Measurements from ENCODE around the gene RPL21.

- no peak for TF ChIP-seq POLR2AphosphoS5 (IDR thresholded peaks at IDR 0.05; ENCODE audit: low read depth, low read length)
- TF ChIP-seq, protein P1, sequence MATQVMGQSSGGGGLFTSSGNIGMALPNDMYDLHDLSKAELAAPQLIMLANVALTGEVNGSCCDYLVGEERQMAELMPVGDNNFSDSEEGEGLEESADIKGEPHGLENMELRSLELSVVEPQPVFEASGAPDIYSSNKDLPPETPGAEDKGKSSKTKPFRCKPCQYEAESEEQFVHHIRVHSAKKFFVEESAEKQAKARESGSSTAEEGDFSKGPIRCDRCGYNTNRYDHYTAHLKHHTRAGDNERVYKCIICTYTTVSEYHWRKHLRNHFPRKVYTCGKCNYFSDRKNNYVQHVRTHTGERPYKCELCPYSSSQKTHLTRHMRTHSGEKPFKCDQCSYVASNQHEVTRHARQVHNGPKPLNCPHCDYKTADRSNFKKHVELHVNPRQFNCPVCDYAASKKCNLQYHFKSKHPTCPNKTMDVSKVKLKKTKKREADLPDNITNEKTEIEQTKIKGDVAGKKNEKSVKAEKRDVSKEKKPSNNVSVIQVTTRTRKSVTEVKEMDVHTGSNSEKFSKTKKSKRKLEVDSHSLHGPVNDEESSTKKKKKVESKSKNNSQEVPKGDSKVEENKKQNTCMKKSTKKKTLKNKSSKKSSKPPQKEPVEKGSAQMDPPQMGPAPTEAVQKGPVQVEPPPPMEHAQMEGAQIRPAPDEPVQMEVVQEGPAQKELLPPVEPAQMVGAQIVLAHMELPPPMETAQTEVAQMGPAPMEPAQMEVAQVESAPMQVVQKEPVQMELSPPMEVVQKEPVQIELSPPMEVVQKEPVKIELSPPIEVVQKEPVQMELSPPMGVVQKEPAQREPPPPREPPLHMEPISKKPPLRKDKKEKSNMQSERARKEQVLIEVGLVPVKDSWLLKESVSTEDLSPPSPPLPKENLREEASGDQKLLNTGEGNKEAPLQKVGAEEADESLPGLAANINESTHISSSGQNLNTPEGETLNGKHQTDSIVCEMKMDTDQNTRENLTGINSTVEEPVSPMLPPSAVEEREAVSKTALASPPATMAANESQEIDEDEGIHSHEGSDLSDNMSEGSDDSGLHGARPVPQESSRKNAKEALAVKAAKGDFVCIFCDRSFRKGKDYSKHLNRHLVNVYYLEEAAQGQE (IDR thresholded peaks at IDR 0.05; ENCODE audit: insufficient read depth in 1 of 2, low read depth in 2 of 2, low read length in 2 of 2) = no peak
- no peak for TF ChIP-seq SIN3A (IDR thresholded peaks at IDR 0.05; ENCODE audit: borderline replicate concordance, insufficient read depth, low read length)
Measured at GRCh38 chr13:27295096-27295495, 43.7 kb downstream of the RPL21 start.

Data from PFSK-1 (cell line).